EL (cell line): Measurements from ENCODE around the gene TAF11L3.
"Not testable (repeated sequence)": the region's sequence is repeated elsewhere in the genome, so short reads cannot be mapped to it uniquely, and the experiment has no call there.

Experiments
- DNase-seq: peaks from one replicate; pipeline ENCODE4 v3.0.0-alpha.2; 2016

Gene TAF11L3

DNA sequence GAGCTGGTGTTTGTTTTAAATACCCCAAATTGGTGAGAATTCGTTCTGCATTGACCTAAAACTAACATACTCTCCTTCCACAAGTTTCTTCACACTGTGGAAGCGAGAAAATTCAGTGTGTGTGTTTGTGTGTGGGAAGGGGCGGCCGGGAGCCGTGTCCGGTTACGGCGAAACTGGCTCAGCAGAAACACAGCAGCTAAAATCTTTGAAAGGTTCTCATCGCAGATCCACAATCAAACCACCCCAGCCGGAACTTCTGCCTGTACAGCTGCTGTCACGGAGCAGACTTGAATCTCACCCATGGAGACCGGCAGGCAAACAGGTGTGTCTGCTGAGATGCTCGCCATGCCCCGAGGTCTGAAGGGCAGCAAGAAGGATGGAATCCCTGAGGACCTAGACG is at the start of gene TAF11L3:
Gene TAF11L3 (plus strand): TSS at position 301 of the 400 bp plus-strand sequence.
- DNase-seq = not testable (repeated sequence)

DNA sequence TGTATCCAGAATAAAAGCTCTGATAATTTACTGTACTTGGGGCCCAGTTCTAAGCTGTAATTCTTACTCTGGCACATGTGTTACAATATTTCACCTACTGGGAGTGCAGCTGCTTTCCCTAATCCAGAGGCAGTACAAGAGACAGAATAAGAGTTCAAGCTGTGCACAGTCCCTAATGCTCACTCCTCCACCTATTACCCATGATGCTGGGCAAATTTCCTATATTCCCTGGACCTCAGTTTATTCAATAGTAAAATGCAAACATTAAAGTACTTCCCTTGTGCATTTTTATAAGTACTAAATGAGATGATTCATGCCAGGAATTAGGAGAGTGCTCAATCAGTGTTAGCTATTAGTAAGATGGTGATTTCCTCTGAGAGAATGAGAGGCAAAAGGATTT is 48.1 kb upstream of the TAF11L3 start:
- no peak for DNase-seq

GRCh38 chr5:17475064-17475463 is 43.1 kb upstream of the TAF11L3 start:
- DNase-seq = not testable (repeated sequence)

DNA sequence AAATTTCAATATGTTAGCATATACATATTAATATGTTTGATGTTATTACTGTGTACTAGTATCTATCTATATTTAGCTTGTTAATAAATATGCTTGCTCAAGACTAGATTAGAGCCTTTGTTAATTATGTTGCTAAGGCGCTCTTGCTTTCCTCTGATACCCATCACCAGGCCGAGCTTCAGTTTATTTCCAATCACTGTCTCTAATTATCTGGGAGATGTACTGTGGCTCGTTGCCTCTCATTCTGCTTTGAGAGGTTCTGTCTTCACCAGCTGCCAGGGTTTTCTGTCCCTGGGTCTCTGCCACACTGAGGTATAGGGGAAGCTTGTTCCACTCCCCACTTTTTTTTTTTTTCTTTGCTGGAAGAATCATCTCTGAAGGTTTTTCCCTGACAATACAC is 41.1 kb upstream of the TAF11L3 start:
- DNase-seq = no peak

DNA sequence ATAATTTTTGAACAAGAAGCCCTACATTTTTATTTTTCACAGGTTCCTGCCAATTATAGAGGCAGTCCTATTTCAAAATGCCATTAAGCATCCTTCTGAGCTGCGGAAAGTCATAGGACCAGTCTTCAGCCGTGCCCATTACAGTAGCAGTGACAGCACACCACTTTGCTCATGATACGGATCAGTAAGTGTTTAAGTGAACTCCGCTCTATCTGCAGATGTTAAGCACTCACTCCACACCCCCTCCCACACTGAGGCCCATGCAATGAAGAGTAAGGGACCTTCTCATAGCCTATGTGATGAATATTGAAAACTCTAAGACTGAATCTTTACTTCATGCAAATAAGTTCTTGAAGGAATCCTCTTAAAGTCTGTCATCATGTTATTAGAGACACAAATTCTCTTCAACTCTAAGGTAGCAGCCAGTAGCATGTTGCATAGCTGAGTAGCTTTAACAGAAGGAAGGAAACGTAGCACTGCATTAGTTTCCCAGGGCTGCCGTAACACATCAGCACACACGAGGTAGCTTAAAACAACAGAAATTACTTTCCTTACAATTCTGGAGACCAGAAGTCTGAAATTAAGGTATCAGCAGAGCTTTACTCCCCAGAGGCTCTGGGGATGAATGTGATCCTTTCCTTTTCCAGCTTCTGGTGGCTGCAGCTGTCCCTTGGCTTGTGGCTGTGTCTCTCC is 40.4 kb upstream of the TAF11L3 start:
- DNase-seq = no peak

DNA sequence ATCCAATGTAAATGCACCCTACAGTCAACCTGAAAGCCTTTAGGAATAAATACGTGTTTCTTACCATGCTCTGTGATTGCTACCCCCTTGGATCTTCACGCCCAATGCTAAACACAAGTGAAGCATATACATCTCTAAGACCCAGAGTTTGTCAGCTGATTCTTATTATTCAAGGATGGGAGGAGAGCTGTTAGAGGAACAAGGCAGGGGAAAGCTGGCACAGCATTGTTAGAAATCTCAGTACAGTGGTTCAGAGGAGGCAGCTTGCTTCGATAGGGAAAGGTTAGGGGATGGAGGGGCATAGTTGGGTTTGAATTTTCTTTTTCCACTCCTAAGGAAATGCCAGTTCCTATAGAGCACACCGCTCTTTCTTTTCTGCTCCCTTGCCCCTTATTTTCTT is 36.8 kb upstream of the TAF11L3 start:
- DNase-seq = no peak

DNA sequence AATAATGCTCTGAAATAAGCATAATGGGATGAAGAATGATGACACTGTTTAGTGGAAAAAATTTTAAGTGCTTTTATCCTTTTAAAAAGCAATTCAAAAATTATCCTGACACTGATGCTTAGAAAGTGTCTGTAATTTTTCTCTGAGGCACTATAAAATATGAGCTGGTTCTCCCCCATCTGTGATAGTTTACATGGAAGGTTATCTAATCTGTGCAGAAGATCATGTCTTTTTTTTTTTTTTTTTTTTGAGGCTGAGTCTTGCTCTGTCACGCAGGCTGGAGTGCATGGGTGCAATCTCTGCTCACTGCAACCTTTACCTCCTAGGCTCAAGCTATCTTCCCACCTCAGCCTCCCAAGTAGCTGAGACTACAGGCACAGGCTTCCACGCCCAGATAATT is 35.4 kb upstream of the TAF11L3 start:
- no peak for DNase-seq

DNA sequence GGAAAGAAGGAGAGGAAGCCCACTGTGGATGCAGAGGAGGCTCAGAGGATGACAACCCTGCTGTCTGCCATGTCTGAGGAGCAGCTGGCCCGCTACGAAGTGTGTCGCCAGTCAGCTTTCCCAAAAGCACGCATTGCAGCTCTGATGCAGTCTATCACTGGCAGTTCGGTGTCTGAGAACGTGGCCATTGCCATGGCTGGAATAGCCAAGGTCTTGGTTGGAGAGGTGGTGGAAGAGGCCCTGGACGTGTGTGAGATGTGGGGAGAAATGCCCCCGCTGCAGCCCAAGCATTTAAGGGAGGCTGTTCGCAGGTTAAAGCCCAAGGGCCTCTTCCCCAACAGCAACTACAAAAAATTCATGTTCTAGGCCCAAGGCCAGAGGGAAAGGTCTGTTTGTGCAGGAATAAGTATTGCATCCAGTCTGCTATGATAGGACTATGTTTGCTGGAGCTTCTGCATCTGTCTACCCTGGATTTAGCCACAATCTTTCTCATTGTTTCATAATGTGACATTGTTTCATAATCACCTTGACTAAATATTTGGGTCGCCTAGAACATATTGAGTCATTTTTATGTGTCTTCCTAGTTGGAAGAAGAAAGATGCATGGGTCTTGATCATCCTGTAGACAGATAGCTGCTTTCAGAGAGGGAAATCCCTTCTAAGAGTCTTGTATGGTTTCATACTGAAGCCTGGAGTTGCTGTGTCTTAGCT is 31.5 kb upstream of the TAF11L3 start:
- DNase-seq = not testable (repeated sequence)

DNA sequence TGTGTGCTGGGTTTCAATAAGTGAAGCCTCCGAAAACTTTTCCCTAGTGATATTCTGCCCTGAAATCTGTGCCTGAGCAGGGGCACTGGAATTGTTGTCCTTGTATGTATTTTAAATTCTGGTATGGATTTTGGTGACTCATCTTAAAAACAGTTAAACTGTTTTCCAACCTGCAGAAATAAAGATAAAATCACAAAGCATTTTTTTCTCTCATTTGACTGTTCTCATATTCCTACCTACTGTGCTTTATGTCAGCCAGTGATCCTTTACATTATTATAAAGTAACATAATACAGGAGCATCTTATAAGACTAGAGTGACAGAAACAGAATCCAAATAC is 31.0 kb upstream of the TAF11L3 start:
- no peak for DNase-seq

DNA sequence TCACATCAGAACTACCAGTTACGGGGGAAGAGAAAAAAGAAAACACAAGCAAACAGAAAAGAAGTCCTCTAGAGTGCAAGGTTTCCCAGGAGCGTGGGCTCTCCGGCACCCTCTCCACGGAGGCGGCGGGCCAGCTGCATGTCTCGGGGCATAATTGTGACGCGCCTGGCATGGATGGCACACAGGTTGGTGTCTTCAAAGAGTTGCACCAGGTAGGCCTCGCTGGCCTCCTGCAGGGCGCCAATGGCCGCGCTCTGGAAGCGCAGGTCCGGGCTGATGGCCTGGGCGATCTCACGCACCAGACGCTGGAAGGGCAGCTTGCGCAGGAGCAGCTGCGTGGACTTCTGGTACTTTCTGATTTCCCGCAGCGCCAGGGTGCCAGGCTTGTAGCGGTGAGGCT is 26.9 kb upstream of the TAF11L3 start:
- not testable (repeated sequence) for DNase-seq

DNA sequence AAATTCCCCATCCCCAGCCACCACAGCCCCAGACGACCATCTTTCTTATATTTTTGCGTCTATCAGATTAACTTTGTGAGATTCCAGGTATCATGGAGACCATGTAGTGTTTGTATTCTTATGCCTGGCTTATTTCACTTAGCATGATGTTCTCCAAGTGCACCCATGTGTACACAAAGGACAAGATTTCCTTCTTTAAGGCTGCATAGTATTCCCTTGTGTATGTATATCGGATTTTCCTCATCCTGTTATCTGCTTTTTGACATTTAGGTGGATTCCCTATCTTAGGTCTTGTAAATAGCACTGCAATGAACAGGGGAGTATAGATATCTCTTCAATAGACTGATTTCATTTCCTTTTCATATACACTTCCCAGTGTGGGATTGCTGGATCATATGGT is 25.4 kb upstream of the TAF11L3 start:
- no peak for DNase-seq

DNA sequence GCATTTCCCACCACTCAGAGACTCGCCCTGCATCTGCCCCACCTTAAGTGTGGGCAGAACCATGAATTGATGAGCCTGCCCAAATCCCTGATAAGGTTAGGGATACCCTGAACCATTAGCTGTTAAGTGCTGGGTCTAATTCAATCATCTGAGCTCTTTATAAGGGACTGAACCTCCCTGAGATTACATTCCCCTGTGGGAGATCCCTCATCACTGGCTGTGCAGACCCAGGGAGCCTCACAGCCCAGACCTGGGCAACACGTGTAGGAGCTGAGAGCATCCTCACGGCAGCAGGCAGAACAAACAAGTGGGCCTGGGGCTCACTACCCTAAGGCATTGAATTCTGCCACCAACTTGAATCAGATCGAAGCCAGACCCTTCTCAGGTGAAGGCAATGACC is 20.7 kb upstream of the TAF11L3 start:
- no peak for DNase-seq

- not testable (repeated sequence) for DNase-seq
Measured at GRCh38 chr5:17497931-17498330, 20.2 kb upstream of the TAF11L3 start, which contains the start of gene TAF11L2. TSS of gene TAF11L2 (plus strand) at chr5:17498231.

DNA sequence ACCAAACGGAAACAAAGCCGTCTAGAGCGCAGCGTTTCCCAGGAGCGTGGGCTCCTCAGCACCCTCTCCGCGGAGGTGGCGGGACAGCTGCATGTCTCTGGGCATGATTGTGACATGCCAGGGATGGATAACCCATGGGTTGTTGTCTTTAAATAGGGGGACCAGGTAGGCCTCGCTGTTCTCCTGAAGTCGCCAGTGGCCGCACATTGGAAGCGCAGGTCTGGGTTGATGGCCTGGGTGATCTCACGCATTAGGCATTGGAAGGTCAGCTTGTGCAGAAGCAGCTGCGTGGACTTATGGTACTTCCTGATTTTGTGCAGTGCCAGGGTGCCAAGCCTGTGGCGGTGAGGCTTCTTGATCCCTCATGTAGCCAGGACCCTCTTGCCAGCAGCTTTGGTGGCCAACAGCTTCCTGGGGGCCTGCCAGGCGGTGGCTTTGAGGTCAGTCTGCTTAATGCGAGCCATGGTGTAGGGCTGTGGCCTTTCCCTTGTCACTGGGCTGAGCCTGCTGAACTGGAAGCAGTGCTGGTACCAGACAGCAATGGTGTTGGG is 6.3 kb upstream of the TAF11L3 start:
- DNase-seq = no peak

DNA sequence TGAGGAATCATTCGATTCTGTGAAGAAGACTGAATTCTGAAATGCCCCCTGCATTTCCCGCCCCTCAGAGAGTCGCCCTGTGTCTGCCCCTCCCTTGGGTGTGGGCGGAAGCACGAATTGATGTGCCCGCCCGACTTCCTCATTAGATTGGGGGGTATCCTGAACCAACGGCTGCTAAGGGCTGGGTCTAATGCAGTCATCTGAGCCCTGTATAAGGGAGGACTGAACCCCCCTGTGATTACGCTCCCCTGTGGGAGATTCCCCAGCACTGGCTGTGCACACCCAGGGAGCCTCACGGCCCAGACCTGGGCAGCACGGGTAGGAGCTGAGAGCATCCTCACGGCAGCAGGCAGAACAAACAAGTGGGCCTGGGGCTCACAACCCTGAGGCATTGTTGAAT is 641 bp upstream of the TAF11L3 start:
- DNase-seq = not testable (repeated sequence)

GRCh38 chr5:17519508-17519907 is 1.3 kb downstream of the TAF11L3 start:
- not testable (repeated sequence) for DNase-seq

DNA sequence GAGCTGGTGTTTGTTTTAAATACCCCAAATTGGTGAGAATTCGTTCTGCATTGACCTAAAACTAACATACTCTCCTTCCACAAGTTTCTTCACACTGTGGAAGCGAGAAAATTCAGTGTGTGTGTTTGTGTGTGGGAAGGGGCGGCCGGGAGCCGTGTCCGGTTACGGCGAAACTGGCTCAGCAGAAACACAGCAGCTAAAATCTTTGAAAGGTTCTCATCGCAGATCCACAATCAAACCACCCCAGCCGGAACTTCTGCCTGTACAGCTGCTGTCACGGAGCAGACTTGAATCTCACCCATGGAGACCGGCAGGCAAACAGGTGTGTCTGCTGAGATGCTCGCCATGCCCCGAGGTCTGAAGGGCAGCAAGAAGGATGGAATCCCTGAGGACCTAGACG is 3.3 kb downstream of the TAF11L3 start, which contains the start of gene TAF11L4:
Gene TAF11L4 (plus strand): TSS at position 301 of the 400 bp plus-strand sequence.
- not testable (repeated sequence) for DNase-seq

DNA sequence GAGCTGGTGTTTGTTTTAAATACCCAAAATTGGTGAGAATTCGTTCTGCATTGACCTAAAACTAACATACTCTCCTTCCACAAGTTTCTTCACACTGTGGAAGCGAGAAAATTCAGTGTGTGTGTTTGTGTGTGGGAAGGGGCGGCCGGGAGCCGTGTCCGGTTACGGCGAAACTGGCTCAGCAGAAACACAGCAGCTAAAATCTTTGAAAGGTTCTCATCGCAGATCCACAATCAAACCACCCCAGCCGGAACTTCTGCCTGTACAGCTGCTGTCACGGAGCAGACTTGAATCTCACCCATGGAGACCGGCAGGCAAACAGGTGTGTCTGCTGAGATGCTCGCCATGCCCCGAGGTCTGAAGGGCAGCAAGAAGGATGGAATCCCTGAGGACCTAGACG is 6.8 kb downstream of the TAF11L3 start, which contains the start of gene TAF11L5:
Gene TAF11L5 (plus strand): TSS at position 301 of the 400 bp plus-strand sequence.
- not testable (repeated sequence) for DNase-seq

DNA sequence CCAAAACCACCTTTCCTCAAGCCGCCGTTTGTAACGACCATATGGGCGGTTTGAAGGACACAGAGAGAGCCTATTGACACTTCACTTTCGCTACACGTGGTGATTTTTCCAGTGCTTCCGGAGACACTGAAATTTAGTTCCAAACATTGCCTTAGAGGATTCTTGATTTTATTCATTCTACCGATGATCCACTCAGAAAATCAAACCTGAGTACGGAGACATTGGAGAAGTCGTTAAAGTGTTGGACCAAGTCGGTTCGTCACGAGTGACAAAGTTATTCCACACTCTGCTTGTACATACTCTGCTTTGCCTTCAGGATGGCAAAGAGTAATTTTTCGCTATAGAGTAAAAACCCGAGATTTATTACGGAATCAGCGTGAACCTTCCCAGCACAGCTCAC is 8.3 kb downstream of the TAF11L3 start:
- not testable (repeated sequence) for DNase-seq

- DNase-seq = not testable (repeated sequence)
Measured at GRCh38 chr5:17528369-17528768, 10.2 kb downstream of the TAF11L3 start, which contains the start of gene TAF11L6. TSS of gene TAF11L6 (plus strand) at chr5:17528669.
